ENCODE results near the gene KLK11.
"Not testable (repeated sequence)": the region's sequence is repeated elsewhere in the genome, so short reads cannot be mapped to it uniquely, and the experiment has no call there.

Gene KLK11

DNA sequence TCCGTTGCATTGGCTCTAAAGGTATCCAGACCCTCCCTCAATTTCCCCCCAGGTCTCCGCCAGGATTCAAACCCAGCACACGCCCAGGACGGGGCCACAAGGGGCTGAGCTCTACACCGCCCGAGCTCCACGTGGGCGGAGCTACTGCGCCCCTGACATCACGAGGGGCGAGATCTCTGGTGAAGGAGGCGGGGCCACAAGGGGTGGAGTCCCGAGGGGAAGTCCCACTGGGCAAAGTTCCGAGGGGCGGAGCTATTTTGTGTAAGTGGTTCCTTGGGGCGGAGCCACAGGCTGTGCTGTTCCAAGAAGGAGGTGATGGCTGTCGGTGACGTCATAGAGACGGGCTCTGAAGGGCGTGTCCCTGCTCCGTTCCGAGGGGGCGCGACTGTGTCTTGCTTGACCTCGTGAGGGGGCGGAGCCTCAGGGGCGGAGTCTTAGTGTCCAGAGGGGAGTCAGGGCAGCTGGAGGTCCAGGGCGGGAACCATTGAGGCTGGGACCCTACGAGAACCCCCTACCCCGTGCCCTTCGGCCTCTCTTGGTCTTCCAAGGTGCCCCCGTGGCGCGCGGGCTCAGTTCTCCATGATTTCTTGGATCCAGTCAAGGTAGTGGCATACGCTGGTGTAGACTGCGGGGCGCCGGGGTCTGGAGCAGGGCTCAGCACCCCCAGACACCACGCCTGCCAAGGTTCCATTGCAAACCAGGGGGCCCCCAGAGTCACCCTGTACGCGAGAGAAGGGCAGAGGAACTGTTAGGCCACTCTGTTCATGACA, 23.7 kb downstream of the KLK11 start:
- DNase-seq = no peak

DNA sequence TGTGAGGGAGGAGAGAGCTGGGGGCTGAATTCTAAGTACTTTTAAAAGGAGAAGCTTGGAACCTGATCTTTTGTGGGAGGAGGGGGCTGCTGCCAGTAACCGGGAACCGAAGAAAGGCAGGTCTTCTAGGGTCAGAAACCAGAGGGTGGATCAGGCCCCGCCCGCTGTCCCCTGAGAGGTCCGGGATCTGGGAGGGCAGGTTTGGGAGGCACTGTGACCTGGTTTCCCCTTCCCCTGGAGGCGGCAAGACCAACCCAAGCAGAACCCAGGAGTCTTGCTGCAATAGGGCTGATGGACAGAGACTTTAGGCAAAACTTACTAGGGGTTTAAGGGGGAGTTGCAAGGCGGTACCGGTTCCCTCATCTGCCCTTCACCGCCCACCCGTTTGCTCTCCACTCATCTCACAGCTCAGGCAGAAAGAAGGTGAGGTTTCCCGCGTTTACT, 24.3 kb downstream of the KLK11 start:
- DNase-seq = no peak

DNA sequence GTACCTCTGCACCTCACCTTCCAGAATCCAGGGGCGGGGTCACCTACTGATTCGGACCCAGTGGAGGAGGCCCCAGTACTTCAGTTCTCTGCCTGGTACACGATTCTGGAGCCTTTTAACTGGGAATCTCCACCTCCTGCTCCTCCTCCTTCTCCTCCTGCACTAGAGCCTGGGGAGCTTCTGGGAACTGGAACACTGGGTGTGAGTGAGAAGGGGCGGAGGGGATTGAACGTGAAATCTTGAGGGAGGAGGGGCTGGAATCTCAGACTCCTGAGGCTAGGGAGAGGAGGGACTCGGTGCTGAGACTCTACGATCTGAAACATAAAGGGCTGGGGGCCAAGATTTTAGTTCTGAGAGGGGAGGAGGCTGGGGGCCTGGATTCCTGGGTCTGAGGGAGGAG, 24.9 kb downstream of the KLK11 start, which contains the start of gene KLK8:
Gene KLK8, minus strand, starts transcription at position 90 of the 400 bp plus-strand sequence. CDS start 437 bp downstream, outside the sequence.
- no peak for DNase-seq

DNA sequence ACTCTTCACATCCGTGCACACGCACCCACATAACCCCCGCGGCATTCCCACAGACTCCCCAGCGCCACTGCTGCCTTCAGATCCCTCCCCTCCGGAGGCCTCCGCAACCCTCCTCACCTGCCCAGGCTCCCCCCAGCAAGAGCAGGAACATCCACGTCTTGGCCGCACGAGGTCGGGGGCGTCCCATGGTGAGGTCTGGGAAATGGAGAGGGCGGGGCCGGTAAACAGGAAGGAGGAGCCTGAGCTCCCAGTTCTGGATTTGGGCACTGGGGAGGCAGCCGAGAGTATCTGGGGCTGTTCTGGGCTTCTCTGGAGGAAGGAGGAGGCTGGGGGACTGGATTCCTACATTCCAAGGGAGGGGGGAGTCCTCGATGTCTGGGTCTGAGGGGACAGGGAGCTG, 25.4 kb downstream of the KLK11 start:
- no peak for DNase-seq

DNA sequence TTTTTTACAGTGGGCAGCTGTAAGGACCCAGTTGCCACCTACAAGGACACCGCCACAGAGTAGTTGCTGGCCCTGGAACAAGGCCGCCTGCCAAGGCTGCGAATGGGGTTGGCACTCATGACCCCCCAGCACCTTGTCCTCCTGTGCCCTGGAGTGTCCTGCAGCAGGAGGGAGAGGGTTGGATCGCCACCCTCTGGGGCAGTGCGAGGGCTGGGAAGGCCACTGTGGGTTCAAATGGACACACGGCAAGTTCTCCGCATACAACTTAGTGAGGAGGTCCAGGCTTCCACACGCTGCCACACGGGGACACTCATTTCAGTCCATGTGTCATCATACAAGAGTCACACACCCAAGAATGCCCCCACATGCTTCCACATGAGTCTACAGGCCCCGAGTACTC, 26.0 kb downstream of the KLK11 start:
- no peak for DNase-seq

DNA sequence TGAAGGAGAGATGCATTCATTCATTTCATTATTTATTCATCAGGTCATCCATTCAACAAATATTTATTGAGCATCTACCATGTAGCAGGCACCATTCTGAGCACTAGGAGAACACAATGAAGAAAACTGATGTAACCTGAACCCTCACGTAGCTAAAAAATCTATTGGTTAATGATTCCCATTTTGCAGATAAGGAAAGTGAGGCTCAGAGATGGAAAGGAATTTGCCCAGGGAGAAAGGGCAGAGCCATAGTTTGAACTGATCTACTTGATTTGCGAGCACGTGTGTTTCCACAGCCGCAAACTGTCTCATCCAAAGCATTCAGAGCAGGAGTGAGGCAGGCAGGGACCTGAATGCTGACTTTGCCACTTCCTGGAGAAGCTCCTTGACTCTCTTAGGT, 27.7 kb downstream of the KLK11 start:
- DNase-seq = no peak

DNA sequence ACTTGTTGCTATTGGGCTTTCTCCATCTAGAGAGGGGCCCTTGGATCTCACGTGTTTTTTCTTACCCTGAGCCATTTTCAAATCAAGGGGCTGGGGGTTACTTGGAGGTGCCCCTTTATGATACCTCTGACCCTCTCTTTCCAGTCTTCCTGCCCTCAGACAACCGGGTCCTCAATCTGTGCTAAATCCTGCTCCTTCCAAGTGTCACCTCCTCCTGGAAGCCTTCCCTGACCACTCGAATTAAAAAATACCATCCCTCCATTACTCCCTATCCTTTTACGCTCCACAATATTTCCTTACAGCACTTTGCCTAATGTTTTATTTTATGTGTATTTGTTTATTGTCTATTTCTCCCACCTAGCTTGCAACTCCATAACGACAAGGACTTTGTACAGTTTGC, 28.4 kb downstream of the KLK11 start:
- DNase-seq = no peak

DNA sequence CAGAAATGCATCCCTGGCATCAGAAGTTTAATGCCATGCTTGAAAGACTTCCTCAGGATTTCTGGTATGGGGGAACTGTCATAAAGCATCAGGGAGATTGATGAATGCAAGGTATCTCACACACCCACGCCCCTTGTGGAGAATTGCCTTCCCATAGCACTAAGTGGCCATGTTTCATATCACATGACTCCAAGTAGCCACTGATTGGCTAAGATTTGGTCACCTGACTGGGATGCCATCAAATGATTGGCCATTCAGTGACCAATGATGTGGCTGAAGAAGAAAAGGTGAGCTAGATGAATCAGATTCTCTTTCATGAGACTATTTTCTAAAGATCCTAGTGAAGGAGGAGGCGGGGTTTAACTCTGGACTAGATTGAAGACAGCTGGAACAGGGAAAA, 32.3 kb downstream of the KLK11 start:
- no peak for DNase-seq

DNA sequence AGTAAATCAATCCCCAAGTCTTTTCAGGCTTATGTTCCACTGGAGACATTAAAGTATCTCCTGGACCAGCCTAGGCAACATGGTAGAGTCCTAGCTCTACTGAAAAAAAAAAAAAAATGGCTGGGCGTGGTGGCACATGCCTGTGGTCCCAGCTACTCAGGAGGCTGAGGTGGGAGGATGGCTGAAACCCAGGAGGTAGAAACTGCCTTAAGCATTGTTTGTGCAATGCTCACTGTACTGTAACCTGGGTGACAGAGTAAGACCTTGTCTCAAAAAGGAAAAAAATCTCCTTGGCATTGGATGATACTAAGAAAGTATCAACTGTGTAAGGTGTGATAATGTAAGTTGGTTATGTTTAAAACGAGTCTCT, 33.8 kb downstream of the KLK11 start:
- DNase-seq = no peak

DNA sequence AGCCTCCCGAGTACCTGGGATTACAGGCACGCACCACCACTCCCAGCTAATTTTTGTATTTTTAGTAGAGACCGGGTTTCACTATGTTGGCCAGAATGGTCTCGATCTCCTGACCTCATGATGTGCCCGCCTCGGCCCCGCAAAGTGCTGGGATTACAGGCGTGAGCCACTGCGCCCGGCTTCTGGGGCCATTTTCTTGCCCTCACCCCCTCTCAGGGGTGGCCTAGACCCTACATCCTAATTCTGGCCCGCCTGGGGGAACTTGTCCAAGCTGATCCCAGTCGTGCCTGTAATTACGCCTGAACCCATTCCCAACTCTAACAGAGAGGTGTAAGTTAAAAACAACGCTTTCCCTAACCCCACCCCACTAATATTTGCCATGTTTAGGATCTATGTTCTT, 42.0 kb downstream of the KLK11 start:
- not testable (repeated sequence) for DNase-seq

DNA sequence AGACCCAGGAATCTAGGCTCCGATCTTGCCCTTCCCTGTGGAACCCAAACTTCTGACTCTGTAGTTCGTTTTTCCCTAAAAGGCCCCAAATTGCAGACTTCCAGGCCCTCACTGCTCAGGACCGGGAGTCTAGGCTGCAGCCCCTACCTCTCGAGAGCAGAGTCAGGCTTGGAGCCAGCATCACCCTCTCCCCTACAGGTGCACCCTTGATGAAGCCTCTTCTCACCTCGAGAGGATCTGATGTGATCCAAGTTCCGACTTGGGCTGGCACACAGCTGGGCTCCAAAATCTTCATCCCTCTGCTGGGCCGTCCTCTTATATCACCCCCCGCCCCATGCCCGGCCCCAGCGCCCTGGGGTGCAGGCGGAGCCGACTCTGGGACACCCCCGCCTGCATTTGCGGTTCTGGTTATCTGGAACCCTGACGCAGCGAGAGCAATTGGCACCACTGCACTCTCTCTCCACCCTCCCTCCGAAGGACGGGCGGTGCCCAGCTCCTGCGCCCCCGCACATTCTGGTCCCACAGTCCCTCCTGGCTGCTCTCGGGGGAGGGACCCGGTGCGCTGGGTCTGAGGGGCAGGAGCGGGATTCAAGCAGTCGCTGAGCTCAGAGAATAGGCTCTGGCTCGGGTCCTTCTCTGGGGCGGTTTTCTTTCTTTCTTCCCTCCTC, 42.7 kb downstream of the KLK11 start, which contains the start of gene KLK7:
Gene KLK7, minus strand, starts transcription at position 293 of the 668 bp plus-strand sequence. CDS start 1,518 bp downstream, outside the sequence.
- no peak for DNase-seq

DNA sequence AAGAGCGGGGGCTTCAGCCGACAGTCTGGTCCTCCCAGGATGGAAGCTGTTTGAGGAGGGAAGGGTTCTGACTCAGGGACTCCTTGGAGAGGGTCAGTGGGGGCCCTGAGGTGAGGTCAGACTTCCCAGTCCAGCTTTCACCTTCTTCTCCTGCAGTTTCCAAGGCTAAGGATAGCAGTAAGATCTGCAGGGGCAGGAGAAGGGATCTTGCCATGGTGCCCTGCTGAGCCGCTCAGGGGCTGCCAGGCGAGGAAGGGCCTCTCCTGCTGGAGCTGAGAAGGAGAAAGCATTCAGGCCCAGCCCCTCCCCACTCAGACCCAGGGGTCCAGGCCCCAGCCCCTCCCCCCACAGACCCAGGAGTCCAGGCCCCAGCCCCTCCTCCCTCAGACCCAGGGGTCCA, 44.2 kb downstream of the KLK11 start:
- no peak for DNase-seq

DNA sequence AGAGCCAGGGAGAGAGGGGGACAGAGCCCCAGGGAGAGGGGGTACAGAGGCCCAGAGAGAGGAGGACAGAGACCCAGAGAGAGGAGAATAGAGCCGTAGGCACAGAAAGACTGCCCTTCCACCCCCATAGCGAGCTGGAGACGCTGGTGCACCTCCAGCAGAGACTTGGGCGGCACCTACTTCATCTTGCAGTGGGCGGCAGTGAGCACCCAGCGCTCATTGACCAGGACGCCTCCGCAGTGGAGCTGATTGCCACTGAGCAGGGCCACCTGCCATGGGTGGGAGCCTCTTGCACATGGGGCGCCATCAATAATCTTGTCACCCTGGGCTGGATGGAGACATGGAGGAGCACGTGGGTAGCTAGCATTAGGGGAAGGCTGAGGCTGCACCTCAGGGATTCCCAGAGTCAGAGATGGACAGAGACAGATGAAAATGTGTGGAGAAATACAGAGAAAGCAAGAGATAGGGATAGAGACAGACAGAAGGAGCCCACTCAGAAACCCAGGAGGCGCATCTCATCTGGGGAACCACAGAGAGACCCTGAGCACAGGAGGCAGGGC, 44.7 kb downstream of the KLK11 start:
- DNase-seq = no peak

DNA sequence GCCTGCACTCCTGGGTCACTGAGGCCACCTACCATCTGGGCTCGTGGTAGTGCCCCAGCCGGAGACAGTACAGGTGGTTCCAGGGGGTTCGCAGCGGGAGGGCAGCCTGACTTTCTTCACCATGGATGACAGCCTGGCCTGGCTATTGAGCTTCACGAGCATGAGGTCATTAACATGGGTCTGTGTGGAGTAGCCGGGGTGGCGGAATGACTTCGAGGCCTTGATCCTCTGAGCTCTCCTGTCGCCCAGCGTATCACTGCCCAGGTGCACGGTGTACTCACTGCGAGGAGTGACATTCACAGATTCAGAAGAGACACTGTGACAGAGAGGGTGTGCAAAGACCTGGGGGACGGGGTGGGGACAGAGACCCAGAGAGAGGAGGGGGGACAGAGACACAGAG, 46.2 kb downstream of the KLK11 start:
- no peak for DNase-seq

DNA sequence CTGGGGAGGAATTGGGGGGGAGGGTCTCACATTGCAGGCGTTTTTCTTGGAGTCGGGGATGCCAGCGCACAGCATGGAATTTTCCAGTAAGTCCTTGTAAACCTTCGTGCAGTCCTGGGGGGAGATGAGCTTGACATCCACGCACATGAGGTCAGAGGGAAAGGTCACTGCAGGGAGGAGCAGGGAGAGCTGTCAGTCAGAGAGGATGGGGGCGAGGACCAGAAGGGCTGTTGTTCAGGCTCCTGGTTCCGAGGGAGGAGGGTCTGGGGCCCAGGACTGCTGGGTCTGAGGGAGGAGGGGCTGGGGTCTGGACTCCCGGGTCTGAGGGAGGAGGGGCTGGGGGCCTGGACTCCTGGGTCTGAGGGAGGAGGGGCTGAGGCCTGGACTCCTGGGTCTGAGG, 46.7 kb downstream of the KLK11 start:
- DNase-seq = no peak

DNA sequence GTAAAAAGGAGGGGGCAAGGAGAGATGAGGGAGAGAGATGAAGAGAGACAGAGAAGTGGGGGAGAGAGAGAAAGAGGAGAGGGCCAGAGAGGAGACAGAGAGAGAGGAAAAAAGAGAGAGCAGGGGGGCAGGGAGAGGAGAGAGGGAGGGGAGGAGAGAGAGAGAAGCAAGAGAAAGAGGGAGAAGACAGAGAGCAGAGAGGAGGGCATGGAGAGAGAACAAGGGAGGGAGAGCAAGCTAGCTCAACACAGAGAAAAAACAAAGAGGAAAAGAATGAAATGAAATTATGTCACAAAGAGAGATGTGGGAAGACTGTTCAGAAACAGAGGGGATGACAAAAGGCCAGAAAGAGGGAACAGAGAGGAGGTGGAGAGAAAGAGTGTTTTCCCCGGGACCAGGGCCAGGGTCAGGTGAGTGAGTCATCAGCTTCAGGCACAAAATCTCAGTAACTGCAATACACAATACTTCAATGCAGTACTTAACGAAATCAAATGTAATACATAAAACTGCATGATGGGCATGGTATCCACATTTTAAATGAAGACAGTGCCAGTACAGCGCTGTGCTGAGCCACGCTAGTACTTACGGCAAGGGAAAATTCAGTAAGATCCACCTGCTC, 47.5 kb downstream of the KLK11 start:
- DNase-seq = no peak

DNA sequence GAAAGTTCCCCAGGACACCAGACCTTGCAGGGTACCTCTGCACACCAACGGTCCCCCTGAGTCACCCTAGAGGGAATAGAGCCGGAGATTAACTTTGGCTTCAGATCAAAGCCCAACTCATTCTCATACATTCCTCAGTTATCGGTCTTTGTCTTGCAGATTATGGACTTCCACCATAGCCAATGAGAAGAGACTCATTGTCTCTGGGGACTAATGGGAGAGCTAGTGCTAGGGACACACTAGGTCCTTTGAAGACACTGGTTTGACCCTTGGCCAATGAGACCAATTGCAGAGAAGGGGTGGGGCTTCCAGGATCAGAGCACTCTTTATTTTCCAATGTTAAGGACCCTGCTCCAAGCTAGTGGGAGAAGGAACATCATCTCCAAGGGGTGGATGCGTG, 48.8 kb downstream of the KLK11 start:
- no peak for DNase-seq

DNA sequence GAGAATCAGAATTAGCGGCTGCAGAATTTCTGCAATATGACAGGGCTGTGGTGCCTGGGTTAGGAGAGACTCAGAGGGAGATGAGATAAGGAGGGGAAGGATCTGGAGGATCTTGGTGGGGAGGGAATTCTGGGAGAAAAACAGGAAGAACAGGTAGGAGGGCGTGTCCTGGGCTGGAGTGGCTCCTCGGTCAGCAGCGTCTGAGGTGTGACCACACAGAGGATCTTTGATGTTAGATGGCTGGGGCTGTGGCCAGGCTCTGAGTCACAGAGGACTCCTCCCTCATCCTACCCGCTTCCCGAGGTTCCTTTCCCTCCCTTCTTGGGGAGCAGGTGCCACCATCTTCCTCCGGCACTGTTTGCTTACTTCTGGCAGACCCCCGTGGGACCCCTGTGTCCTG, 50.6 kb downstream of the KLK11 start:
- no peak for DNase-seq

DNA sequence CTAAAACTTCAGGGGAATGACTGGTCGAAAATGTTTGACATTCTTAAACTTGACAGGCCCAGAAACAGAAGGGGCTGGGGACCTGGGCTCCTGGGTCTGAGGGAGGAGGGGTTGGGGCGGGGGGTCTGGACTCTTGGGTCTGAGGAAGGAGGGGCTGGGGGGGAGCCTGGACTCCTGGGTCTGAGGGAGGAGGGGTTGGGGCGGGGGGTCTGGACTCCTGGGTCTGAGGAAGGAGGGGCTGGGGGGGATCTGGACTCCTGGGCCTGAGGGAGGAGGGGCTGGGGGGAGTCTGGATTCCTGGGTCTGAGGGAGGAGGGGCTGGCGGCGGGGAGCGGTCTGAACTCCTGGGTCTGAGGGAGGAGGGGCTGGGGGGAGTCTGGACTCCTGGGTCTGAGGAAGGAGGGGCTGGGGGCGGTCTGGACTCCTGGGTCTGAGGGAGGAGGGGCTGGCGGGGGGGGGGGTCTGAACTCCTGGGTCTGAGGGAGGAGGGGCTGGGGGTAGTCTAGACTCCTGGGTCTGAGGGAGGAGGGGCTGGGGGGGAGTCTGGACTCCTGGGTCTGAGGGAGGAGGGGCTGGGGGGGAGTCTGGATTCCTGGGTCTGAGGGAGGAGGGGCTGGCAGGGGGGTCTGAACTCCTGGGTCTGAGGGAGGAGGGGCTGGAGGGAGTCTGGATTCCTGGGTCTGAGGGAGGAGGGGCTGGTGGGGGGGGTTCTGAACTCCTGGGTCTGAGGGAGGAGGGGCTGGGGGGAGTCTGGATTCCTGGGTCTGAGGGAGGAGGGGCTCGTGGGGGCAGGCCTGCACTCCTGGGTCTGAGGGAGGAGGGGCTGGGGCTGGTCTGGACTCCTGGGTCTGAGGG, 51.5 kb downstream of the KLK11 start:
- DNase-seq = no peak

DNA sequence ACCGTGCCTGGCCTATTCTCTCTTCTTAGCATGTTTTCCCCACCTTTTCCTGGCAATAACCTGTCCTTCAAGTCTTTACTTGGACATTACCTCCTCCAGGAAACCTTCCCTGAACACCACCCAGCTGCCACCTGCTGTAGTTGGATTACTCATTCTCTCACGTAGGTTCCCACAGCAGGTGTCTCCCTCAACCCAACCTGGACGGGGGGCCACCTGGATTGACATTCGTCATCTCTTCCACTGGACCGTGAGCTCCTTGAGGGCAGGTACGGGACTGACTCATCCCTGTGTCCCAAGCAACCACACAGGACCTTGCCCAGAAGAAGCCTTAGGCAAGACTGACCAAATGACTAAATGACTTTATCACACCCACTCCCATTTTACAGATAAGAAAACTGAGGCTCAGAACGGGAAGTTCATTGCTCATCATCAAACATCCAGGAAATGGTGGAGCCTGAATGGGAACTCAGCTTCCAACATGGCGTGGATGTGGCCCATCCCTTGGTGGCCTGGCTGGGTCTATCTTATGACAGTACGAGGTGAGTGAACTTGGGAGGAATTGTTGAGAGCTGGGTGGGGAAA, 53.5 kb downstream of the KLK11 start:
- no peak for DNase-seq
